B cell (primary cell): ENCODE measurements around the gene EPB41L3. TPM values are rescaled to one million over a fixed set of nuclear protein-coding genes. Genes with fewer than 3 reads are reported as not detected.
A peak's percentile ranks its signal among the peaks of the same experiment; 100 is the strongest.

Source experiments
- ATAC-seq: fragments of 200-7000 bp; cut with Tn5 transposase; one replicate; pipeline ENCODE4 v1.10.0; 2021; ENCODE audit warnings: low read depth, mild to moderate bottlenecking, moderate number of reproducible peaks, moderate library complexity
- CTCF ChIA-PET: fragments of 350-600 bp; sonication (Branson Sonifier 250); formaldehyde crosslinking; loops from one replicate; lab custom pipeline; 2021; ENCODE audit warnings: antibody characterized with exemption, inconsistent platforms; lab: Charles Lee
- POLR2A ChIA-PET: fragments of 350-600 bp; sonication (Branson Sonifier 250); formaldehyde crosslinking; loops from one replicate; lab custom pipeline; 2021; ENCODE audit warnings: antibody characterized with exemption; lab: Charles Lee
- DNase-seq: peaks from one replicate; pipeline ENCODE4 v3.0.0; 2013
- H2AFZ ChIP-seq: 2 replicates; pipeline ENCODE4 v1.6.1; 2012; ENCODE audit warnings: mild to moderate bottlenecking, low read depth, low read length; ENCODE audit not compliant: insufficient read depth, poor library complexity, severe bottlenecking
- H3K27ac ChIP-seq, 2 donors: 1 replicate in 1 of 2; 2 replicates in 1 of 2; pipeline ENCODE4 v1.5.1; 2012 to 2013; ENCODE audit warnings: low read length in 2 of 2, mild to moderate bottlenecking in 2 of 2, moderate library complexity in 1 of 2
- H3K27me3 ChIP-seq, 4 experiments: fragments of 200-600 bp in 1 of 4; sonication (generic) in 1 of 4; replicated peaks in 1 of 4; 1 replicate in 2 of 4; 2 replicates in 2 of 4; pipeline versions ENCODE4 v1.6.1 to v1.7.0; 2013 to 2016; ENCODE audit warnings: low read length in 3 of 4, mild to moderate bottlenecking in 2 of 4, mixed read lengths in 1 of 4, moderate library complexity in 1 of 4; ENCODE audit not compliant: insufficient read depth in 4 of 4, control insufficient read depth in 3 of 4; ENCODE audit errors: control extremely low read depth in 1 of 4
- H3K36me3 ChIP-seq, 2 experiments: replicated peaks in 1 of 2; 1 replicate in 1 of 2; 2 replicates in 1 of 2; pipeline versions ENCODE4 v1.6.1 to v1.7.1; 2013; ENCODE audit warnings: low read length in 1 of 2; ENCODE audit not compliant: insufficient read depth in 2 of 2, control insufficient read depth in 1 of 2; ENCODE audit errors: control extremely low read depth in 1 of 2, extremely low read depth in 1 of 2
- H3K4me1 ChIP-seq, 2 donors: fragments of 200-600 bp in 1 of 2; sonication (generic) in 1 of 2; 1 replicate in 1 of 2; 2 replicates in 1 of 2; pipeline versions ENCODE4 v1.5.1 to v1.6.1; 2013 to 2017; ENCODE audit warnings: low read length in 2 of 2; ENCODE audit not compliant: control insufficient read depth in 2 of 2, insufficient read depth in 2 of 2
- H3K4me2 ChIP-seq: replicated peaks from 2 replicates; pipeline ENCODE3; 2012; ENCODE audit warnings: mild to moderate bottlenecking, low read depth, low read length; ENCODE audit not compliant: poor library complexity, severe bottlenecking
- H3K4me3 ChIP-seq, 5 experiments: fragments of 200-600 bp in 1 of 5; sonication (generic) in 1 of 5; 1 replicate in 3 of 5; 2 replicates in 2 of 5; pipeline versions ENCODE4 v1.5.1 to v1.7.0; 2011 to 2016; ENCODE audit warnings: low read length in 4 of 5, mild to moderate bottlenecking in 4 of 5, low read depth in 2 of 5, control low read depth in 1 of 5, moderate library complexity in 1 of 5; ENCODE audit not compliant: insufficient read depth in 1 of 5; ENCODE audit errors: control extremely low read depth in 1 of 5, extremely low read depth in 1 of 5
- H3K79me2 ChIP-seq: fragments of 200-600 bp; sonication (generic); one replicate; pipeline ENCODE4 v1.6.0; 2016; ENCODE audit warnings: low read length; ENCODE audit not compliant: control insufficient read depth, insufficient read depth
- H3K9ac ChIP-seq: fragments of 200-600 bp; sonication (generic); 2 replicates; pipeline ENCODE4 v1.6.1; 2017; ENCODE audit warnings: mild to moderate bottlenecking, low read length, moderate library complexity
- H3K9me3 ChIP-seq, 3 donors: one replicate each; pipeline versions ENCODE4 v1.6.1 to v1.7.1; 2013; ENCODE audit warnings: low read length in 2 of 3; ENCODE audit not compliant: control insufficient read depth in 2 of 3, insufficient read depth in 1 of 3; ENCODE audit errors: control extremely low read depth in 1 of 3
- H4K20me1 ChIP-seq: 2 replicates; pipeline ENCODE4 v1.6.0; 2012; ENCODE audit warnings: mild to moderate bottlenecking, low read length; ENCODE audit not compliant: insufficient read depth, control insufficient read depth, poor library complexity, severe bottlenecking
- H3K27ac Mint-ChIP-seq: one replicate; pipeline ENCODE4 v1.8.0; 2021; ENCODE audit warnings: mixed read lengths
- H3K27me3 Mint-ChIP-seq: one replicate; pipeline ENCODE4 v1.8.0; 2021; ENCODE audit warnings: mixed read lengths
- H3K4me1 Mint-ChIP-seq: one replicate; pipeline ENCODE4 v1.8.0; 2021; ENCODE audit warnings: mixed read lengths
- H3K4me3 Mint-ChIP-seq: one replicate; pipeline ENCODE4 v1.8.0; 2021; ENCODE audit warnings: mixed read lengths
- H3K9me3 Mint-ChIP-seq: one replicate; pipeline ENCODE4 v1.8.0; 2022; ENCODE audit warnings: mixed read lengths; ENCODE audit not compliant: insufficient read depth
- EZH2 ChIP-seq: IDR thresholded peaks from 2 replicates; pipeline ENCODE4 v1.6.1; 2012; ENCODE audit warnings: borderline replicate concordance, low read depth, mild to moderate bottlenecking, moderate library complexity, low read length; ENCODE audit not compliant: insufficient read depth, poor library complexity, severe bottlenecking
- WGBS: methylation state at CpG from one replicate; pipeline ENCODE4 v1.1.5; 2013; ENCODE audit warnings: missing lambda C conversion rate; ENCODE audit not compliant: insufficient coverage; 5-methylcytosine and 5-hydroxymethylcytosine counted together
- intact Hi-C: fragments of 100-400 bp; cut with micrococcal nuclease; formaldehyde crosslinking; loops from one replicate; pipeline ENCODE4 v1.10.0; 2022
- polyA plus RNA-seq: library from polyadenylated mRNA; depleted of rRNA; stranded (reverse); fragments of >200 nt; gene quantifications from 2 replicates; pipeline ENCODE4 v1.2.3, GENCODE V29; 2012
- total RNA-seq, 2 donors: library from RNA; stranded (reverse); fragments of 120-200 nt in 1 of 2; gene quantifications; 1 replicate in 1 of 2; 2 replicates in 1 of 2; pipeline versions ENCODE4 v1.2.3 to v1.2.4, GENCODE V29; 2013 to 2022
- TF ChIP-seq, protein P1 (sequence below): fragments of 200-600 bp; IDR thresholded peaks from one replicate; pipeline ENCODE4 v1.8.0; 2022; ENCODE audit warnings: antibody characterized with exemption, mild to moderate bottlenecking

The EPB41L3 gene
- total and polyA plus RNA-seq, 2 donors (not counting 1 experiment from before 2014, with no cell fraction given): 0.57 to 0.58 TPM

GRCh38 chr18:5444847-5445246 lies 99.0 kb downstream of the EPB41L3 start:
- intact Hi-C loops: no loop called here
- Histone ChIP-seq H3K4me2 (peak overlapping the region; percentile 22), H3K79me2 (no peaks in the 10 kb centered on the region), H3K9me3 (no peaks in the 10 kb centered on the region), H2AFZ (peak overlapping the region; percentile 36), H3K9ac (peak overlapping the region; percentile 10), H3K36me3 (no peaks in the 10 kb centered on the region), H3K27me3 (no peaks in the 10 kb centered on the region), H3K4me3 (no peak overlapping the region), H3K4me1 (peaks cover 12 to 18% of the 10 kb centered on the region in 2 donors), H4K20me1 (no peaks in the 10 kb centered on the region), H3K27ac (no peak overlapping the region)
- no peak overlapping the region for H3K4me3 Mint-ChIP-seq
- ChIA-PET CTCF (no interaction called here), POLR2A (no interaction called here)
- DNase-seq: peak; percentile 14
- WGBS: 40% methylated on average over 2 of the region's 4 CpGs
- H3K9me3 Mint-ChIP-seq: no peaks in the 10 kb centered on the region
- TF ChIP-seq EZH2: no peak
- TF ChIP-seq, protein P1, sequence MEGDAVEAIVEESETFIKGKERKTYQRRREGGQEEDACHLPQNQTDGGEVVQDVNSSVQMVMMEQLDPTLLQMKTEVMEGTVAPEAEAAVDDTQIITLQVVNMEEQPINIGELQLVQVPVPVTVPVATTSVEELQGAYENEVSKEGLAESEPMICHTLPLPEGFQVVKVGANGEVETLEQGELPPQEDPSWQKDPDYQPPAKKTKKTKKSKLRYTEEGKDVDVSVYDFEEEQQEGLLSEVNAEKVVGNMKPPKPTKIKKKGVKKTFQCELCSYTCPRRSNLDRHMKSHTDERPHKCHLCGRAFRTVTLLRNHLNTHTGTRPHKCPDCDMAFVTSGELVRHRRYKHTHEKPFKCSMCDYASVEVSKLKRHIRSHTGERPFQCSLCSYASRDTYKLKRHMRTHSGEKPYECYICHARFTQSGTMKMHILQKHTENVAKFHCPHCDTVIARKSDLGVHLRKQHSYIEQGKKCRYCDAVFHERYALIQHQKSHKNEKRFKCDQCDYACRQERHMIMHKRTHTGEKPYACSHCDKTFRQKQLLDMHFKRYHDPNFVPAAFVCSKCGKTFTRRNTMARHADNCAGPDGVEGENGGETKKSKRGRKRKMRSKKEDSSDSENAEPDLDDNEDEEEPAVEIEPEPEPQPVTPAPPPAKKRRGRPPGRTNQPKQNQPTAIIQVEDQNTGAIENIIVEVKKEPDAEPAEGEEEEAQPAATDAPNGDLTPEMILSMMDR: no peak
- no peak for ATAC-seq
- peaks cover 15% of the 10 kb centered on the region for H3K4me1 Mint-ChIP-seq
- H3K27ac Mint-ChIP-seq: no peak overlapping the region
- peaks cover 4% of the 10 kb centered on the region for H3K27me3 Mint-ChIP-seq

GRCh38 chr18:5444269-5444668 lies 99.5 kb downstream of the EPB41L3 start:
- ATAC-seq (no peak), DNase-seq (no peak)
- intact Hi-C loops: no loop called here
- Histone ChIP-seq H3K79me2 (no peaks in the 10 kb centered on the region), H3K4me1 (peaks cover 12 to 18% of the 10 kb centered on the region in 2 donors), H4K20me1 (no peaks in the 10 kb centered on the region), H2AFZ (no peak overlapping the region), H3K27me3 (no peaks in the 10 kb centered on the region), H3K4me2 (no peak overlapping the region), H3K4me3 (no peak overlapping the region), H3K36me3 (no peaks in the 10 kb centered on the region), H3K27ac (no peak overlapping the region), H3K9ac (no peak overlapping the region), H3K9me3 (no peaks in the 10 kb centered on the region)
- Mint-ChIP-seq H3K27me3 (peaks cover 4% of the 10 kb centered on the region), H3K4me1 (peaks cover 15% of the 10 kb centered on the region), H3K4me3 (no peak overlapping the region), H3K9me3 (no peaks in the 10 kb centered on the region), H3K27ac (no peak overlapping the region)
- no peak for TF ChIP-seq EZH2
- TF ChIP-seq, protein P1: no peak
- POLR2A ChIA-PET: no interaction called here
- WGBS: no CpG with 5 or more reads among the region's 3 CpGs
- CTCF ChIA-PET: interaction anchor here (1.1 kb wide), 1 partner anchor 14 kb away, joined by 3 read pairs; no protein-coding TSS in a partner anchor
